ENCODE measurements around the gene OARD1. TPM values are rescaled to one million over a fixed set of nuclear protein-coding genes. Genes with fewer than 3 reads are reported as not detected.

The OARD1 gene
- total RNA-seq, 1 experiment from 2014 or later: 33.7 TPM

DNA sequence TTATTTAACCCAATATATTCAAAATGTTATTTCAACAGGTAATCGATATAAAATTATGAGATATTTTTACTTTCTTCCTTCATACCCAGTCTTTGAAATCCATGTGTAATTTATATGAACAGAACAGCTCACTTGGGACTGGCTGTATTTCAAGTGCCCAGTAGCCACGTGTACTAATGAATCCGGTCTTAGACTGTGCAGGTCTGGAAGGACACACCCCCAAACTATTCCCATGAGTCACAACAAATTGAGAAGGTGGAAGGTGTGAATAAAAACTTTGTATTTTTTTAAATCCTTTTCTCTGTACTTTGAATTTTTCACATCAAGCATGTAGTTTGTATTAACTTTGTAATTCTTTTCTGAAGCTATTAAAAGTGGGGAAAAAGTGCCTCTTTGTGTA, 36.0 kb downstream of the OARD1 start:
- Mint-ChIP-seq H3K36me3 (no peaks in the 10 kb centered on the region), H3K27me3 (ENCODE audit: low read depth) (no peaks in the 10 kb centered on the region), H3K4me3 (no peak overlapping the region), H3K4me1 (peaks cover 15% of the 10 kb centered on the region), H3K9me3 (no peaks in the 10 kb centered on the region), H3K27ac (no peak overlapping the region)
- POLR2A ChIA-PET: interaction anchor here (0.6 kb wide), 2 partner anchors 49 to 65 kb away, joined by 3 to 4 read pairs; no protein-coding TSS in a partner anchor
- CTCF ChIA-PET: interaction anchor here (0.6 to 4.5 kb wide), 6 partner anchors 8 to 146 kb away, joined by 3 to 94 read pairs (median 3); no protein-coding TSS in a partner anchor
- ATAC-seq: no peak
- TF ChIP-seq SP1 (CRISPR knock-in tag; conservative IDR thresholded peaks at IDR 0.05): no peak
- no peak for TF ChIP-seq PRDM15 (CRISPR knock-in tag; IDR thresholded peaks at IDR 0.05)
- TF ChIP-seq ATF2 (CRISPR knock-in tag; IDR thresholded peaks at IDR 0.05; ENCODE audit: borderline replicate concordance, low read depth): no peak
- TF ChIP-seq, protein P1, sequence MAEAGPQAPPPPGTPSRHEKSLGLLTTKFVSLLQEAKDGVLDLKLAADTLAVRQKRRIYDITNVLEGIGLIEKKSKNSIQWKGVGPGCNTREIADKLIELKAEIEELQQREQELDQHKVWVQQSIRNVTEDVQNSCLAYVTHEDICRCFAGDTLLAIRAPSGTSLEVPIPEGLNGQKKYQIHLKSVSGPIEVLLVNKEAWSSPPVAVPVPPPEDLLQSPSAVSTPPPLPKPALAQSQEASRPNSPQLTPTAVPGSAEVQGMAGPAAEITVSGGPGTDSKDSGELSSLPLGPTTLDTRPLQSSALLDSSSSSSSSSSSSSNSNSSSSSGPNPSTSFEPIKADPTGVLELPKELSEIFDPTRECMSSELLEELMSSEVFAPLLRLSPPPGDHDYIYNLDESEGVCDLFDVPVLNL (CRISPR knock-in tag; IDR thresholded peaks at IDR 0.05; ENCODE audit: borderline replicate concordance, low read depth): no peak
- TF ChIP-seq TP53 (CRISPR knock-in tag; IDR thresholded peaks at IDR 0.05): no peak
- TF ChIP-seq, protein P2, sequence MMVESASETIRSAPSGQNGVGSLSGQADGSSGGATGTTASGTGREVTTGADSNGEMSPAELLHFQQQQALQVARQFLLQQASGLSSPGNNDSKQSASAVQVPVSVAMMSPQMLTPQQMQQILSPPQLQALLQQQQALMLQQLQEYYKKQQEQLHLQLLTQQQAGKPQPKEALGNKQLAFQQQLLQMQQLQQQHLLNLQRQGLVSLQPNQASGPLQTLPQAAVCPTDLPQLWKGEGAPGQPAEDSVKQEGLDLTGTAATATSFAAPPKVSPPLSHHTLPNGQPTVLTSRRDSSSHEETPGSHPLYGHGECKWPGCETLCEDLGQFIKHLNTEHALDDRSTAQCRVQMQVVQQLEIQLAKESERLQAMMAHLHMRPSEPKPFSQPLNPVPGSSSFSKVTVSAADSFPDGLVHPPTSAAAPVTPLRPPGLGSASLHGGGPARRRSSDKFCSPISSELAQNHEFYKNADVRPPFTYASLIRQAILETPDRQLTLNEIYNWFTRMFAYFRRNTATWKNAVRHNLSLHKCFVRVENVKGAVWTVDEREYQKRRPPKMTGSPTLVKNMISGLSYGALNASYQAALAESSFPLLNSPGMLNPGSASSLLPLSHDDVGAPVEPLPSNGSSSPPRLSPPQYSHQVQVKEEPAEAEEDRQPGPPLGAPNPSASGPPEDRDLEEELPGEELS (CRISPR knock-in tag; IDR thresholded peaks at IDR 0.05): no peak
- TF ChIP-seq NR2C2 (CRISPR knock-in tag; IDR thresholded peaks at IDR 0.05): no peak
- TF ChIP-seq SMAD3 (CRISPR knock-in tag; IDR thresholded peaks at IDR 0.05; ENCODE audit: borderline replicate concordance): no peak
- no peak for TF ChIP-seq NFATC4 (CRISPR knock-in tag; IDR thresholded peaks at IDR 0.05)
- TF ChIP-seq, protein P3, sequence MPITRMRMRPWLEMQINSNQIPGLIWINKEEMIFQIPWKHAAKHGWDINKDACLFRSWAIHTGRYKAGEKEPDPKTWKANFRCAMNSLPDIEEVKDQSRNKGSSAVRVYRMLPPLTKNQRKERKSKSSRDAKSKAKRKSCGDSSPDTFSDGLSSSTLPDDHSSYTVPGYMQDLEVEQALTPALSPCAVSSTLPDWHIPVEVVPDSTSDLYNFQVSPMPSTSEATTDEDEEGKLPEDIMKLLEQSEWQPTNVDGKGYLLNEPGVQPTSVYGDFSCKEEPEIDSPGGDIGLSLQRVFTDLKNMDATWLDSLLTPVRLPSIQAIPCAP (CRISPR knock-in tag; IDR thresholded peaks at IDR 0.05): no peak
- TF ChIP-seq KAT7 (CRISPR knock-in tag; IDR thresholded peaks at IDR 0.05; ENCODE audit: borderline replicate concordance): no peak
- TF ChIP-seq GRHL2 (CRISPR knock-in tag; IDR thresholded peaks at IDR 0.05; ENCODE audit: insufficient replicate concordance, severe bottlenecking): no peak
- DNase-seq (ENCODE audit: low spot score): no peak

- H3K27ac Mint-ChIP-seq: no peak overlapping the region
- DNase-seq (ENCODE audit: low spot score): no peak
- H3K36me3 Mint-ChIP-seq: no peaks in the 10 kb centered on the region
- no peaks in the 10 kb centered on the region for H3K9me3 Mint-ChIP-seq
- CTCF ChIA-PET: no interaction called here
- H3K4me1 Mint-ChIP-seq: peaks cover 14% of the 10 kb centered on the region
- POLR2A ChIA-PET: no interaction called here
- H3K27me3 Mint-ChIP-seq (ENCODE audit: low read depth): no peaks in the 10 kb centered on the region; the same call in 1 of the 2 replicates
- H3K4me3 Mint-ChIP-seq: no peak overlapping the region
- ATAC-seq: no peak
- TF ChIP-seq SOX15 (CRISPR knock-in tag; IDR thresholded peaks at IDR 0.05) (no peak), SMAD3 (CRISPR knock-in tag; IDR thresholded peaks at IDR 0.05; ENCODE audit: borderline replicate concordance) (no peak), RELA (CRISPR knock-in tag; IDR thresholded peaks at IDR 0.05; ENCODE audit: borderline replicate concordance) (no peak), ATF6 (CRISPR knock-in tag; IDR thresholded peaks at IDR 0.05) (no peak), ZNF512 (CRISPR knock-in tag; IDR thresholded peaks at IDR 0.05; ENCODE audit: borderline replicate concordance) (no peak)
- TF ChIP-seq, protein P4, sequence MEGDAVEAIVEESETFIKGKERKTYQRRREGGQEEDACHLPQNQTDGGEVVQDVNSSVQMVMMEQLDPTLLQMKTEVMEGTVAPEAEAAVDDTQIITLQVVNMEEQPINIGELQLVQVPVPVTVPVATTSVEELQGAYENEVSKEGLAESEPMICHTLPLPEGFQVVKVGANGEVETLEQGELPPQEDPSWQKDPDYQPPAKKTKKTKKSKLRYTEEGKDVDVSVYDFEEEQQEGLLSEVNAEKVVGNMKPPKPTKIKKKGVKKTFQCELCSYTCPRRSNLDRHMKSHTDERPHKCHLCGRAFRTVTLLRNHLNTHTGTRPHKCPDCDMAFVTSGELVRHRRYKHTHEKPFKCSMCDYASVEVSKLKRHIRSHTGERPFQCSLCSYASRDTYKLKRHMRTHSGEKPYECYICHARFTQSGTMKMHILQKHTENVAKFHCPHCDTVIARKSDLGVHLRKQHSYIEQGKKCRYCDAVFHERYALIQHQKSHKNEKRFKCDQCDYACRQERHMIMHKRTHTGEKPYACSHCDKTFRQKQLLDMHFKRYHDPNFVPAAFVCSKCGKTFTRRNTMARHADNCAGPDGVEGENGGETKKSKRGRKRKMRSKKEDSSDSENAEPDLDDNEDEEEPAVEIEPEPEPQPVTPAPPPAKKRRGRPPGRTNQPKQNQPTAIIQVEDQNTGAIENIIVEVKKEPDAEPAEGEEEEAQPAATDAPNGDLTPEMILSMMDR (IDR thresholded peaks at IDR 0.05): no peak
Measured at GRCh38 chr6:41033776-41034175, 38.4 kb downstream of the OARD1 start.

All from WTC11 (cell line).